Lower lobe of right lung (tissue), 2 donors: ENCODE data around the gene PRKAA1. TPM values are rescaled to one million over a fixed set of nuclear protein-coding genes. Genes with fewer than 3 reads are reported as not detected.

Experiments
- ATAC-seq, 2 donors: fragments of 200-7000 bp; cut with Tn5 transposase; one replicate each; pipeline ENCODE4 v1.9.1; 2020 to 2022; ENCODE audit warnings: mild to moderate bottlenecking in 2 of 2, moderate library complexity in 2 of 2
- DNase-seq: peaks from one replicate; pipeline ENCODE4 v3.0.0-alpha.2; 2020
- H3K27ac ChIP-seq: fragments of 200-600 bp; one replicate; pipeline ENCODE4 v1.8.0; 2022
- H3K27me3 ChIP-seq: fragments of 200-600 bp; one replicate; pipeline ENCODE4 v1.8.0; 2022; ENCODE audit warnings: low read depth
- H3K36me3 ChIP-seq: fragments of 200-600 bp; one replicate; pipeline ENCODE4 v1.8.0; 2022; ENCODE audit warnings: mild to moderate bottlenecking
- H3K4me1 ChIP-seq: fragments of 200-600 bp; one replicate; pipeline ENCODE4 v1.8.0; 2022
- H3K4me3 ChIP-seq: fragments of 200-600 bp; one replicate; pipeline ENCODE4 v1.8.0; 2022; ENCODE audit warnings: mild to moderate bottlenecking
- H3K9me3 ChIP-seq: fragments of 200-600 bp; one replicate; pipeline ENCODE4 v1.8.0; 2022
- CTCF ChIP-seq: fragments of 200-600 bp; IDR thresholded peaks from one replicate; pipeline ENCODE4 v1.8.0; 2022; ENCODE audit warnings: antibody characterized with exemption, mild to moderate bottlenecking
- intact Hi-C: fragments of 100-400 bp; cut with DNase I; formaldehyde crosslinking; loops from one replicate; pipeline ENCODE4 v1.11.0; 2022
- long read RNA-seq: library from polyadenylated mRNA; unstranded; transcript quantifications from one replicate; pipeline ENCODE4 v2.0.0, GENCODE V29; 2021
- total RNA-seq: library from RNA; stranded (reverse); fragmentation: NEBNext Ultra II Directional; extraction: Animal tissue kit (Norgen Biotek cat#: 25700); gene quantifications from one replicate; pipeline ENCODE4 v1.2.1, GENCODE V29; 2021
- donor health status: DM: no; HTN: yes; CAD: no; lungs with severe emphysema.

The PRKAA1 gene
- 89.1 TPM for total RNA-seq
- long read RNA-seq, full-length matches to known transcripts, result 23 of 46 reads
- long read RNA-seq, partial matches to known transcripts, result 2 of 46 reads
- long read RNA-seq, other reads (novel, unspliced or antisense), result 21 of 46 reads

GRCh38 chr5:40798012-40798800, at the start of gene PRKAA1:
TSS of gene PRKAA1 (minus strand) at chr5:40798374. CDS start at chr5:40798189, 185 bp downstream.
- peak; percentile 93 for DNase-seq

GRCh38 chr5:40847525-40847924, 49.4 kb upstream of the PRKAA1 start:
- DNase-seq (no peak), ATAC-seq (no peak)
- no peak overlapping the region for H3K27ac ChIP-seq
- H3K27me3 ChIP-seq, result no peaks in the 10 kb centered on the region
- TF ChIP-seq CTCF, result no peak
- peaks cover 39% of the 10 kb centered on the region for H3K36me3 ChIP-seq
- H3K4me1 ChIP-seq, result peaks cover 18% of the 10 kb centered on the region
- H3K9me3 ChIP-seq, result no peaks in the 10 kb centered on the region
- intact Hi-C loops, result no loop called here
- no peak overlapping the region for H3K4me3 ChIP-seq

More at GRCh38 chr5:40798012-40798800, at the start of gene PRKAA1:
- peaks cover 25% of the 10 kb centered on the region for H3K4me1 ChIP-seq
- H3K4me3 ChIP-seq, result peak within 1 kb of the TSS; percentile 96
- peak; percentile 96 to 99 for ATAC-seq
- H3K9me3 ChIP-seq, result no peaks in the 10 kb centered on the region
- intact Hi-C loops, result no loop called here
- no peaks in the 10 kb centered on the region for H3K36me3 ChIP-seq
- peak within 1 kb of the TSS; percentile 90 for H3K27ac ChIP-seq
- peak; percentile 67 for TF ChIP-seq CTCF
- no peaks in the 10 kb centered on the region for H3K27me3 ChIP-seq

DNA sequence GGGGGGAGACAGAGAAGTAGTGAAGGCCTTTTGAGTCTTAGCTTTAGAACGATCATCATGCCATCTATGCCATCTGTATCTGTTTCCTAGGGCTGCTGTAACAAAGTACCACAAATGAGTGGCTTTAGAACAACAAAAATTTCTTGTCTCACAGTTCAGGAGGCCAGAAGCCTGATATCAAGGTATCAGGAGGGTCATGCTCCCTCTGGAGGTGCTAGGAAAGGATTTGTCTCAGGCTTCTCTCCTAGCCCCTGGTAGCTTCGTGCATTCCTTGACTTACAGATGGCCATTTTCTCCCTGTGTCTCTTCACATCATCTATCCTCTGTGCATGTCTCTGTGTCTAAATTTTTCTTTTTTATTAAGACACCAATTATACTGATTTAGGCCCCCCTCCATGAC, 48.2 kb upstream of the PRKAA1 start:
- no peak for DNase-seq
- no peak for TF ChIP-seq CTCF
- intact Hi-C loops, result no loop called here
- Histone ChIP-seq H3K9me3 (no peaks in the 10 kb centered on the region), H3K27ac (no peak overlapping the region), H3K27me3 (no peaks in the 10 kb centered on the region), H3K4me3 (no peak overlapping the region), H3K36me3 (peaks cover 37% of the 10 kb centered on the region), H3K4me1 (peaks cover 23% of the 10 kb centered on the region)
- no peak for ATAC-seq

DNA sequence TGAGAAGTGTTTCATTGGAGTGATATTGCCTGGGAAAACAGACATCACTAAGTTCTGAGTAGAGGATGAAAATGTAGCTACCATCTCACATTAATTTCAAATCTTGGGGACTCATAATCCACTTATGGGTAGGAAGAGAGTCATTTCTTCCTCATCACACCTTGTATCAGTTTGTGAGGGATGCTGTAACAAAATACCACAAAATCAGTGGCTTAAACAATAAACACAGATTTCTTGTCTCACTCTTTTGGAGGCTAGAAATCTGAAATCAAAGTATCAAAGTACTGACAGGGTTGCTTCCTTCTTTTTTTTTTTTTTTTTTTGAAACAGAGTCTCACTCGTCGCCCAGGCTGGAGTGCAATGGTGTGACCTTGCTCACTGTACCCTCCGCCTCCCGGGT, 46.4 kb upstream of the PRKAA1 start:
- no peaks in the 10 kb centered on the region for H3K9me3 ChIP-seq
- no peak overlapping the region for H3K4me3 ChIP-seq
- H3K27me3 ChIP-seq, result no peaks in the 10 kb centered on the region
- peaks cover 23% of the 10 kb centered on the region for H3K4me1 ChIP-seq
- no peak for ATAC-seq
- intact Hi-C loops, result no loop called here
- TF ChIP-seq CTCF, result no peak
- no peak overlapping the region for H3K27ac ChIP-seq
- H3K36me3 ChIP-seq, result peaks cover 30% of the 10 kb centered on the region
- no peak for DNase-seq

DNA sequence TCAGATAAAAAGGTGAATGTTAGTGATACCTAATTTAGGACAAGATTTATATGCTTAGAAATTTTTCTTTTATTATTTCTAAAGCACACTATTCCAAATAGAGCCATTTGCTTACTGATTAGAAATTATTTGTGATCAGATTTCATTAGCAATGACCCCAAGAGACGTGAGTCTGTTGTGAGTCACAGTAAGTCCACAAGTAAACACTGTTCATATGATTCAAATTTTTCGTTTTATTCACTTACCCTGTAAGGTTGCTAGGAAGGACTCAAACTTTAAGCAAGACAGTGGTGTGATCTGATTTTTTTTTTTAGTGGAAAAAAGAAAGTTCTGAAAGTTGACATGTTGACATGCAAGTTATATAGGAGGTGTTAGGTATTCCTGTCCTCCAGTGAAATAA, 44.2 kb upstream of the PRKAA1 start:
- peaks cover 23% of the 10 kb centered on the region for H3K4me1 ChIP-seq
- peak in 1 of 2 donors; percentile 66 for ATAC-seq

More for the DNA sequence above, 44.2 kb upstream of the PRKAA1 start:
- no peak for DNase-seq
- Histone ChIP-seq H3K4me3 (peak overlapping the region; percentile 54), H3K36me3 (peaks cover 21% of the 10 kb centered on the region), H3K27me3 (no peaks in the 10 kb centered on the region), H3K27ac (peak overlapping the region; percentile 87), H3K9me3 (no peaks in the 10 kb centered on the region)
- intact Hi-C loops, result no loop called here
- TF ChIP-seq CTCF, result no peak
